Right lobe of liver (tissue), 6 donors: ENCODE measurements around the gene CRB1. TPM values are rescaled to one million over a fixed set of nuclear protein-coding genes. Genes with fewer than 3 reads are reported as not detected.

Experiments
- ATAC-seq, 4 donors: fragments of 200-7000 bp; cut with Tn5 transposase; one replicate each; pipeline ENCODE4 v1.9.1; 2020; ENCODE audit warnings: mild to moderate bottlenecking in 4 of 4, moderate library complexity in 4 of 4
- DNase-seq, 3 donors: peaks; one replicate each; pipeline ENCODE4 v3.0.0-alpha.2; 2020
- H3K27ac ChIP-seq, 3 donors: fragments of 200-600 bp; one replicate each; pipeline ENCODE4 v1.8.0; 2022
- H3K27me3 ChIP-seq, 2 donors: fragments of 200-600 bp; one replicate each; pipeline ENCODE4 v1.8.0; 2022
- H3K36me3 ChIP-seq, 4 donors: fragments of 200-600 bp; sonication (generic) in 1 of 4; one replicate each; pipeline versions ENCODE4 v1.5.1 to v1.8.0; 2017 to 2022; ENCODE audit warnings: control low read depth in 1 of 4
- H3K4me1 ChIP-seq, 4 donors: fragments of 200-600 bp; sonication (generic) in 1 of 4; one replicate each; pipeline versions ENCODE4 v1.5.1 to v1.8.0; 2017 to 2022; ENCODE audit warnings: control low read depth in 1 of 4
- H3K4me3 ChIP-seq, 3 donors: fragments of 200-600 bp; one replicate each; pipeline ENCODE4 v1.8.0; 2022
- H3K9me3 ChIP-seq, 4 donors: fragments of 200-600 bp; sonication (generic) in 1 of 4; one replicate each; pipeline versions ENCODE4 v1.5.1 to v1.8.0; 2017 to 2022; ENCODE audit warnings: control low read depth in 1 of 4
- CTCF ChIP-seq, 4 donors: fragments of 200-600 bp in 3 of 4; fragments of 450-650 bp in 1 of 4; IDR thresholded peaks; one replicate each; pipeline versions ENCODE4 v1.5.1 to v1.8.0; 2016 to 2022; ENCODE audit warnings: antibody characterized with exemption in 4 of 4, mild to moderate bottlenecking in 2 of 4
- POLR2A ChIP-seq: fragments of 450-650 bp; IDR thresholded peaks from one replicate; pipeline ENCODE4 v1.6.1; 2017; ENCODE audit warnings: antibody characterized with exemption, mild to moderate bottlenecking
- WGBS: methylation state at CpG from one replicate; pipeline ENCODE4 v1.1.6; 2018; ENCODE audit warnings: low coverage, low lambda C conversion rate; ENCODE audit not compliant: insufficient coverage; ENCODE audit errors: missing lambda C conversion rate; 5-methylcytosine and 5-hydroxymethylcytosine counted together
- intact Hi-C, 2 donors: fragments of 100-400 bp; cut with DNase I; formaldehyde crosslinking; loops; one replicate each; pipeline versions ENCODE4 v1.11.2 to v1.14.1; 2022
- total RNA-seq, 6 experiments: library from RNA; depleted of rRNA in 2 of 6; stranded (reverse); fragments of >200 nt in 2 of 6; fragmentation: NEBNext Ultra II Directional in 3 of 6; extraction: Animal tissue kit (Norgen Biotek cat#: 25700) in 3 of 6; gene quantifications; one replicate each; pipeline versions ENCODE4 v1.1.0 to v1.2.4, GENCODE V29; 2016 to 2023
- donor health status: DM: no; HTN: yes; CAD: no.
- donor health status: DM: no; HTN: no; CAD: no.
- donor health status: DM: no; HTN: no; CAD: no.
- donor health status: DM: no; HTN: yes; CAD: no.
- donor health status: DM: no; HTN: yes; CAD: no.

CRB1 gene
- total RNA-seq, 6 experiments from 2014 or later: 0.29 TPM; not detected in 5

GRCh38 chr1:197391303-197392226, 123.5 kb downstream of the CRB1 start:
- Histone ChIP-seq H3K27me3 (no peaks in the 10 kb centered on the region), H3K4me1 (no peaks in the 10 kb centered on the region), H3K36me3 (no peaks in the 10 kb centered on the region), H3K4me3 (no peak overlapping the region), H3K9me3 (no peaks in the 10 kb centered on the region), H3K27ac (no peak overlapping the region)
- DNase-seq (no peak), ATAC-seq (no peak)
- TF ChIP-seq CTCF (IDR thresholded peaks at IDR 0.05): no peak
- TF ChIP-seq POLR2A: no peak
- 57% methylated on average over 3 of the region's 3 CpGs for whole genome bisulfite sequencing
- intact Hi-C loops: no loop called here

GRCh38 chr1:197392541-197392940, 124.5 kb downstream of the CRB1 start:
- H3K9me3 ChIP-seq: no peaks in the 10 kb centered on the region
- no peak overlapping the region for H3K4me3 ChIP-seq
- no peak overlapping the region for H3K27ac ChIP-seq
- DNase-seq: no peak
- H3K36me3 ChIP-seq: no peaks in the 10 kb centered on the region
- H3K4me1 ChIP-seq: no peaks in the 10 kb centered on the region
- no peaks in the 10 kb centered on the region for H3K27me3 ChIP-seq
- WGBS: 40% methylated on average over 1 of the region's 1 CpG
- intact Hi-C loops: no loop called here
- TF ChIP-seq POLR2A (no peak), CTCF (IDR thresholded peaks at IDR 0.05) (no peak)
- ATAC-seq: no peak

GRCh38 chr1:197393105-197393504, 125.1 kb downstream of the CRB1 start:
- 92% methylated on average over 1 of the region's 1 CpG for WGBS
- intact Hi-C loops: no loop called here

DNA sequence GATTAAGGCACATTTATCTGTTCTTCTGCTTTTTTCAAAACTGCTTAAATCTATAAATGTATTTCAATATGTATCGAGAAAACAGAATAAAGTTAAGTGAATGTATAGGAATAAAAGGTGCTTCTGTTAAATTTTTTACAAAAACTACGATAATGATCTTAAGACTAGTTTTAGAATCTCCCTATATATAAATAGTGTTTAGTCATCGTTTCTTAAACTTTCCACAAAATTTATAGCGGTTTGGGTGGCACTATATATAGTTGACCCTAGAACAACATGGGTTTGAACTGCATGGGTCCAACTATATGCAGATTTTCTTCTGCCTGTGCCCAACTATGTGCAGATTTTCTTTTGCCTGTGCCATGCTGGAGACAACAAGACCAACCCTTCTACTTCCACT, 125.7 kb downstream of the CRB1 start:
- no peaks in the 10 kb centered on the region for H3K27me3 ChIP-seq
- no peak overlapping the region for H3K4me3 ChIP-seq
- H3K27ac ChIP-seq: no peak overlapping the region
- intact Hi-C loops: no loop called here
- TF ChIP-seq CTCF (IDR thresholded peaks at IDR 0.05): no peak
- no peak for TF ChIP-seq POLR2A
- H3K36me3 ChIP-seq: no peaks in the 10 kb centered on the region
- DNase-seq (no peak), ATAC-seq (no peak)
- no peaks in the 10 kb centered on the region for H3K9me3 ChIP-seq
- 70% methylated on average over 4 of the region's 4 CpGs for WGBS
- no peaks in the 10 kb centered on the region for H3K4me1 ChIP-seq

More at GRCh38 chr1:197393105-197393504, 125.1 kb downstream of the CRB1 start:
- DNase-seq: no peak
- Histone ChIP-seq H3K27me3 (no peaks in the 10 kb centered on the region), H3K4me3 (no peak overlapping the region), H3K36me3 (no peaks in the 10 kb centered on the region), H3K9me3 (no peaks in the 10 kb centered on the region), H3K4me1 (no peaks in the 10 kb centered on the region), H3K27ac (no peak overlapping the region)
- TF ChIP-seq CTCF (IDR thresholded peaks at IDR 0.05): no peak
- no peak for TF ChIP-seq POLR2A
- ATAC-seq: no peak
